SK-N-SH (cell line): ENCODE results near the gene CEP131. TPM values are rescaled to one million over a fixed set of nuclear protein-coding genes. Genes with fewer than 3 reads are reported as not detected.

Experiments used
- CTCF ChIA-PET: fragments of 300-600, 350-600 bp; formaldehyde crosslinking; extraction: SDS; loops from one replicate; lab custom pipeline; 2021; lab: Yijun Ruan, JAX
- POLR2A ChIA-PET: fragments of 350-600 bp; sonication (Branson Sonifier 250); formaldehyde crosslinking; extraction: SDS; loops from one replicate; lab custom pipeline; 2020; ENCODE audit warnings: antibody characterized with exemption, inconsistent platforms; lab: Yijun Ruan, JAX
- DNase-seq: peaks from one replicate; pipeline ENCODE4 v3.0.0; 2012
- H2AFZ ChIP-seq: fragments of 200-600 bp; sonication (generic); 2 replicates; pipeline ENCODE4 v1.8.1; 2016; ENCODE audit warnings: antibody characterized with exemption, mild to moderate bottlenecking, low read depth
- H3F3A ChIP-seq: fragments of 200-600 bp; sonication (generic); replicated peaks from 2 replicates; pipeline ENCODE3; 2016; ENCODE audit warnings: antibody characterized with exemption, mild to moderate bottlenecking; ENCODE audit not compliant: insufficient read depth
- H3K27ac ChIP-seq, 2 experiments: fragments of 200-500 bp in 1 of 2; fragments of 200-600 bp in 1 of 2; sonication (Bioruptor generic) in 1 of 2; sonication (generic), shearing (Covaris generic) in 1 of 2; 2 replicates each; pipeline versions ENCODE4 v1.5.1 to v1.6.1; 2014 to 2016; ENCODE audit warnings: low read depth in 2 of 2, inconsistent platforms in 1 of 2, low read length in 1 of 2, mild to moderate bottlenecking in 1 of 2, mixed read lengths in 1 of 2
- H3K27me3 ChIP-seq: fragments of 200-600 bp; sonication (generic), shearing (Covaris generic); 2 replicates; pipeline ENCODE4 v1.6.1; 2016; ENCODE audit warnings: mixed run types; ENCODE audit not compliant: insufficient read depth
- H3K36me3 ChIP-seq, 2 experiments: fragments of 200-500 bp in 1 of 2; fragments of 200-600 bp in 1 of 2; sonication (Bioruptor generic) in 1 of 2; sonication (generic) in 1 of 2; replicated peaks in 1 of 2; 2 replicates each; pipeline versions ENCODE3 to v1.5.1; 2014 to 2016; ENCODE audit warnings: low read length in 1 of 2, mild to moderate bottlenecking in 1 of 2; ENCODE audit not compliant: insufficient read depth in 2 of 2, control insufficient read depth in 1 of 2
- H3K4me1 ChIP-seq, 2 experiments: fragments of 200-500 bp in 1 of 2; fragments of 200-600 bp in 1 of 2; sonication (Bioruptor generic) in 1 of 2; sonication (generic), shearing (Covaris generic) in 1 of 2; 2 replicates each; pipeline versions ENCODE4 v1.5.1 to v1.6.1; 2014 to 2016; ENCODE audit warnings: low read depth in 1 of 2, low read length in 1 of 2, mixed run types in 1 of 2; ENCODE audit not compliant: insufficient read depth in 2 of 2, control insufficient read depth in 1 of 2
- H3K4me2 ChIP-seq: fragments of 200-600 bp; sonication (generic), shearing (Covaris generic); 2 replicates; pipeline ENCODE4 v1.6.1; 2017; ENCODE audit warnings: mixed run types
- H3K4me3 ChIP-seq, 2 experiments: fragments of 200-500 bp in 1 of 2; fragments of 200-600 bp in 1 of 2; sonication (Bioruptor generic) in 1 of 2; sonication (generic), shearing (Covaris generic) in 1 of 2; 2 replicates each; pipeline versions ENCODE4 v1.5.1 to v1.8.1; 2014 to 2016; ENCODE audit warnings: low read depth in 2 of 2, inconsistent platforms in 1 of 2, low read length in 1 of 2, mild to moderate bottlenecking in 1 of 2, mixed read lengths in 1 of 2, moderate library complexity in 1 of 2
- H3K79me2 ChIP-seq: fragments of 200-600 bp; sonication (generic); 2 replicates; pipeline ENCODE4 v1.8.1; 2017; ENCODE audit warnings: mild to moderate bottlenecking; ENCODE audit not compliant: insufficient read depth
- H3K9ac ChIP-seq: fragments of 200-600 bp; sonication (generic); 2 replicates; pipeline ENCODE4 v1.6.1; 2017; ENCODE audit warnings: mixed run types
- H3K9me2 ChIP-seq: fragments of 200-600 bp; sonication (generic); 2 replicates; pipeline ENCODE4 v1.6.1; 2017; ENCODE audit warnings: mixed run types
- H3K9me3 ChIP-seq: fragments of 200-600 bp; sonication (generic); 2 replicates; pipeline ENCODE4 v1.6.1; 2017; ENCODE audit warnings: mixed run types, mild to moderate bottlenecking, moderate library complexity
- H4K20me1 ChIP-seq: fragments of 200-600 bp; sonication (generic); 2 replicates; pipeline ENCODE4 v1.6.1; 2017; ENCODE audit warnings: mild to moderate bottlenecking, mixed run types; ENCODE audit not compliant: insufficient read depth
- JUND ChIP-seq: IDR thresholded peaks from 2 replicates; pipeline ENCODE4 v1.4.0; 2012
- MAX ChIP-seq: IDR thresholded peaks from 2 replicates; pipeline ENCODE4 v1.4.0; 2012; ENCODE audit warnings: low read depth
- PBX3 ChIP-seq: IDR thresholded peaks from 2 replicates; pipeline ENCODE4; 2012
- RAD21 ChIP-seq: IDR thresholded peaks from 2 replicates; pipeline ENCODE4 v1.6.1; 2012; ENCODE audit warnings: mild to moderate bottlenecking, low read length
- REST ChIP-seq: IDR thresholded peaks from 2 replicates; pipeline ENCODE4 v1.6.1; 2012; ENCODE audit warnings: mild to moderate bottlenecking, low read depth, low read length, moderate library complexity
- TEAD4 ChIP-seq: IDR thresholded peaks from 2 replicates; pipeline ENCODE4 v1.4.0; 2012; ENCODE audit warnings: mild to moderate bottlenecking, borderline replicate concordance; ENCODE audit not compliant: insufficient read depth
- USF1 ChIP-seq: IDR thresholded peaks from 2 replicates; pipeline ENCODE4 v1.4.0; 2012; ENCODE audit warnings: low read depth, borderline replicate concordance
- USF2 ChIP-seq: fragments of 150-350 bp; IDR thresholded peaks from 2 replicates; pipeline ENCODE4 v1.6.1; 2017; ENCODE audit warnings: antibody characterized with exemption, low read length, low read depth, borderline replicate concordance
- ZBTB33 ChIP-seq: IDR thresholded peaks from 2 replicates; pipeline ENCODE4 v1.4.0; 2012; ENCODE audit warnings: low read depth, borderline replicate concordance
- WGBS: methylation state at CpG from one replicate; pipeline ENCODE4 v1.1.6; 2017; ENCODE audit warnings: low lambda C conversion rate; 5-methylcytosine and 5-hydroxymethylcytosine counted together
- polyA plus RNA-seq, 3 experiments: library from polyadenylated mRNA; depleted of rRNA; stranded (reverse); fragments of >200 nt; gene quantifications; 2 replicates each; pipeline ENCODE4 v1.2.3, GENCODE V29; 2012

CEP131 gene
- polyA plus RNA-seq, 1 of the 3 experiments (the other 2 are of a cell fraction), result 34.8 TPM

- Histone ChIP-seq H3K9ac (peak overlapping the region; percentile 79), H4K20me1 (no peaks in the 10 kb centered on the region), H3K4me2 (peak overlapping the region; percentile 100), H3K4me1 (peaks cover 7 to 16% of the 10 kb centered on the region in 2 experiments; a peak in 3 of 4 replicates), H2AFZ (peak overlapping the region; percentile 82), H3K79me2 (peaks cover 17% of the 10 kb centered on the region), H3K36me3 (peaks cover 0 to under 1% of the 10 kb centered on the region in 2 experiments), H3F3A (peaks cover 19% of the 10 kb centered on the region), H3K9me2 (no peaks in the 10 kb centered on the region), H3K27me3 (no peaks in the 10 kb centered on the region), H3K4me3 (peak overlapping the region; percentile 76 to 94), H3K27ac (peak overlapping the region in 1 of 2 experiments; percentile 24; a peak in 1 of 4 replicates), H3K9me3 (no peaks in the 10 kb centered on the region)
- CTCF ChIA-PET, result interaction anchor here (0.7 to 3.8 kb wide), 7 partner anchors 17 to 263 kb away, joined by 3 to 19 read pairs (median 4); partner anchors contain the start of genes NDUFAF8 and TEPSIN
- POLR2A ChIA-PET, result interaction anchor here (0.6 to 1.2 kb wide), 4 partner anchors 8 to 854 kb away, joined by 3 to 7 read pairs (median 3); partner anchors contain the start of gene NDUFAF8
- DNase-seq, result peak; percentile 74
- no peak for TF ChIP-seq USF1
- no peak for TF ChIP-seq USF2
- TF ChIP-seq PBX3, result no peak
- no peak for TF ChIP-seq ZBTB33
- no peak for TF ChIP-seq TEAD4
- TF ChIP-seq RAD21, result no peak
- 25% methylated on average over 22 of the region's 24 CpGs for WGBS
Measured at GRCh38 chr17:81221842-81222619, 734 bp downstream of the CEP131 start.

- Histone ChIP-seq H3K27me3 (no peaks in the 10 kb centered on the region), H3K4me1 (peaks cover 7 to 16% of the 10 kb centered on the region in 2 experiments; a peak in 3 of 4 replicates), H4K20me1 (no peaks in the 10 kb centered on the region), H3K79me2 (peaks cover 17% of the 10 kb centered on the region), H3K36me3 (peaks cover 0 to 2% of the 10 kb centered on the region in 2 experiments), H3K9me2 (no peaks in the 10 kb centered on the region), H3F3A (peaks cover 17% of the 10 kb centered on the region), H3K4me2 (peak overlapping the region; percentile 100), H3K9me3 (no peaks in the 10 kb centered on the region), H3K9ac (no peak overlapping the region; the same call in 1 of the 2 replicates), H2AFZ (no peak overlapping the region), H3K4me3 (peak overlapping the region; percentile 76 to 94), H3K27ac (no peak overlapping the region)
- ChIA-PET CTCF (interaction anchor here (1.0 to 3.8 kb wide), 6 partner anchors 14 to 263 kb away, joined by 3 to 19 read pairs (median 4); no protein-coding TSS in a partner anchor), POLR2A (interaction anchor here (0.6 kb wide), 2 partner anchors 142 to 855 kb away, joined by 3 read pairs; no protein-coding TSS in a partner anchor)
- TF ChIP-seq MAX (no peak), REST (no peak), JUND (no peak), PBX3 (no peak)
- 75% methylated on average over 11 of the region's 11 CpGs for WGBS
- no peak for DNase-seq
Measured at GRCh38 chr17:81221371-81221841, 1.4 kb downstream of the CEP131 start.
